OCI-M2 (cell line): Measurements from ENCODE around the gene SNX8.
A peak's percentile ranks its signal among the peaks of the same experiment; 100 is the strongest.
"Not testable (repeated sequence)": the region's sequence is repeated elsewhere in the genome, so short reads cannot be mapped to it uniquely, and the experiment has no call there.

ENCODE experiments used
- DNase-seq: peaks from one replicate; lab custom pipeline; 2025; ENCODE audit not compliant: unreplicated experiment; lab: John Stamatoyannopoulos, UW

The SNX8 gene, protein sequence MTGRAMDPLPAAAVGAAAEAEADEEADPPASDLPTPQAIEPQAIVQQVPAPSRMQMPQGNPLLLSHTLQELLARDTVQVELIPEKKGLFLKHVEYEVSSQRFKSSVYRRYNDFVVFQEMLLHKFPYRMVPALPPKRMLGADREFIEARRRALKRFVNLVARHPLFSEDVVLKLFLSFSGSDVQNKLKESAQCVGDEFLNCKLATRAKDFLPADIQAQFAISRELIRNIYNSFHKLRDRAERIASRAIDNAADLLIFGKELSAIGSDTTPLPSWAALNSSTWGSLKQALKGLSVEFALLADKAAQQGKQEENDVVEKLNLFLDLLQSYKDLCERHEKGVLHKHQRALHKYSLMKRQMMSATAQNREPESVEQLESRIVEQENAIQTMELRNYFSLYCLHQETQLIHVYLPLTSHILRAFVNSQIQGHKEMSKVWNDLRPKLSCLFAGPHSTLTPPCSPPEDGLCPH

GRCh38 chr7:2314209-2314955 lies at the start of gene SNX8:
Gene SNX8, minus strand, starts transcription at chr7:2314441. Its CDS starts 20 bp downstream, at chr7:2314421.
- DNase-seq, result no peak

- DNase-seq, result no peak
These were observed 48.3 kb upstream of the SNX8 start for GRCh38 chr7:2362385-2363088.

- no peak for DNase-seq
These were observed 46.6 kb upstream of the SNX8 start for GRCh38 chr7:2360796-2361195.

DNA sequence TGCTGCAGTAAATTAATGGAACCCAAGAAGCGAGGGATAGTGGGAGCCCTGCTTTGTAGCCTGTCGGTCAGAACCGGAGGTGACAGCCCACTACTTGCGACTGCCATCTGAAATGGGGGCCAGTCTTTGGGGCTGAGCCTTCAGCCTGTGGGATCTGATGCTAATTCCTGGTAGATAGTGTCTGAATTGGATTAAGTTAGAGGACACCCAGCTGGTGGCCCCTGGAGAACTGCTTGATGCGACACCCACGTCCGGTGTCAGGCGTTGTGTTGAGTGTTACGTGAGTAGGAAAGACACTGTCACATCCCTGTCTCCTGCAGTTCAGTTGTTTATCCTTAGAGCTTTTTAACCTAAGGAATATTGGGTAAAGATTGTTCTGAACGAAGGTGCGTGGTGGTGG lies 45.4 kb upstream of the SNX8 start:
- no peak for DNase-seq

DNA sequence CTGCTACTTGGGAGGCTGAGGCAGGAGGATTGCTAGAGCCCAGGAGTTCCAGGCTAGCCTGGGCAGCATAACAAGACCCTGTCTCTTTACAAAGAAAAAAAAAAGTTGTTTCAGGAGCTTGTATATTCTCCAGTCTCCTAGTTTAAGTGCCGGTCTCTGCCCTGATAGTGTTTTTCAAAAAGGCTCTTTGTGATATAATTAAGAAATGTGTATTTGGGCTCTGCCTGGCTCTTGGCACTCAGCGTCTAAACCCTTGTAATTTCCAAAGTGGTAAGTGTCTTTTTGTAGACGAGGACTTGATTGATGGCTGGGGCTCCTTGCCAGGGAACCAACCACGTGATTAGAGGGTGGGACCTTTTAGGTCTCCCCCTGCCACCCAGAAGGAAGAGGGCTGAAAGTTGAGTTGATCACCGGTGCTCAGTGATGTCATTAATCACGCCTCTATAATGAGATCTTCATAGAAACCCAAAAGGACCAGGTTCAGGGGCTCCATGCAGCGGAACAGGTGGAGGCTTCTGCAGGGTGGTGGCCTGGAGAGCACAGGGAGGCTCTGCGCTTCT lies 44.8 kb upstream of the SNX8 start:
- DNase-seq, result no peak

DNA sequence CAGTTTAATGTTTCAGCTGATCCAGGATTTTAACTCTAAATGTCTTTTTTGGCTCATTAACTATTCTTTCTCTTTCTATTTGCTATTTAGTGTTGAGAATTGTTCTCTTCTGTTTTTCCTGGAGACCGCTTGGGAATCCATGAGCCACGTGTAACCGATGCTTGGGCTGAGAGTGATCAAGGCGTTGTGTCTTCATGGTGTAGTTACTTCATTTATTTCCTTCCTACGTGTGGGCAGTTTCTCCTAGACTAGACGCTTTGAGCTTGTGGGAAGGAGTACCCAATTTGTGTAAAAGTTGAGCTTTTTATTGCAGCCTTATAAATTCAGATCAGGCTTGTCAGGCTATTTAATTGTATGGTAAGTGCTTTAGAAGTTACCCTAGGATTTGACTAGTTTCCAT lies 43.3 kb upstream of the SNX8 start:
- no peak for DNase-seq

DNA sequence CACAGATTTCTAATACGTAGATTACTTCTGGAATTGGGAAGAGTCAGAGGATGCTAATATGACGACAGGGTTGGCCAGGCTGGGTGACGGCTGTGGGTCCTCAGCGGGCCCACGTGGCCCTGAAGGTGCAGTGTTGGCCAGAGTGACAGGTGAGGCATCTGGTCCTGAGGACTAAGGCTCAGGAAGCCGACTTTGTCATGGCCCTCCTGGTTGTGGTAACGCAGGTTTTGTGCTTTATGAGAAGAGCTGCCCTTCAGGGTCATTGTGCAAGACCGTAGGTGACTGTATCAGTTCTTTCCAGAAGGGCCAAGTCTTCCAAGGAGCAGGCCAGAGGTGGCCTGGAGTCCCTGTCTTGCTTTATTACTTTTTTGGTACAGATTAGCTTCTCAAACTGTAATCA lies 42.9 kb upstream of the SNX8 start:
- DNase-seq, result no peak

DNA sequence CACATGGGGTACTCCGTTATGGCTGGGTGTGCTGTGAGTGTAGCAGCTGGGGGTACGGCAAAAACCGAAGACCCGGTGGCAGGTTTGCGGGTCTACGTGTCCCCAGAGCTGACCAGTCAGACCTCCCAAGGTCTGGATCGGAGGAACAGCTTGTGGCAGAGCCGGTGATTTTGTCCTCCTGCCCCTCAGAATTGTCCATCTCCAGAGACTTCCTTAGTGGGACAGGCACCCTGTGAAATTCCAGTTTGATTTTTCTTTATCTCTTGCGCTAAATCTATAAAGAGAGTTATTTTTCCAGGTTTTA lies 41.4 kb upstream of the SNX8 start:
- DNase-seq, result no peak

GRCh38 chr7:2354939-2355704 lies 40.9 kb upstream of the SNX8 start:
- no peak for DNase-seq

DNA sequence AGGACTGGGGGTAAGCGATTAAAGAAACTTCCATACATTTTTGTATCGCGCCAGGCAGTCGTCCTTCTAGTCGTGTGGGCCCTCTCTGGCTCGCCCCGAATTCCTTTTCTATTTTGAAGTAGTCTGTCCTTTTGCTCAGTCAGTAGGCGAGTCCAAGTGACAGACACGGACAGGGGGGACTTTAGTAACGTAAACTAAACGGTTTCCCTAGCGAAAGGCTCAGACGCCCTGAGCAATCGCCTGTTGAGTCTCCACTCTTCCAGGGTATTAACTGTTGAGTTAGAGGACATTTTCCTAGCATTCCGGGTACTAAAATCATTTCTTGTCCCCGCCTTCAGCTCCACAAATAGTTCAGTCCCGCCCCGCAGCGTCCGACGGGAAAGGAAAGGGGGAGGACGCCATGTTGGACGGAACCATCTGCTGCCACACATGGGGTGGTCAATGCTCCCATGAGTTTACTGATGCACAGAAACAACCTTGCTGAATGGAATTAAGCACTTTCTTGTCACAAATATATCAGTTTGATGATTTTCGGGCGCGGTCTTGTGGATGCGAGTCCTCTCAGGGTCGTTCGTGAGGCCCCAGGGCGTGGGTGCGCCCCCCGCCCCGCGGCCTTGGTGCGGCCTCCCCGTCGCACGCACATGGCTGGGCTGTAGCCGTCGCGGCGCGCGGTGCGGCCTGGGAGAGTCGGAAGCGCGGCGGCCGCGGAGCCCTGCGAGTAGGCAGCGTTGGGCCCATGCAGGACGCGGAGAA lies 40.1 kb upstream of the SNX8 start, which contains the start of gene EIF3B:
Gene EIF3B (plus strand): TSS at position 642 of the 753 bp plus-strand sequence. CDS start 95 bp downstream, at position 737.
- DNase-seq, result peak; percentile 85

DNA sequence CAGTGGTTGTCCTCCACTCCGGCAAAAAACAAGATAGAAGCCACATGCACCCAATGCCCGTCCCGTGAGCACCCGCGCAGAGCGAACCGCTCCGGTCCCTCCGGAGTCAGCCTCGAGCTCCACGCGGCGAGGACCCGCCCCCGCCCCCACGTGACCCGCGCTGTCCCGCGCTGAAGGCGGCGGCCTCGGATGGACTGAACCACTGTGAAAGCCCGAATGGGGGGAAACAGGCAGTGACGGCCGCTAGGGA lies 39.6 kb upstream of the SNX8 start:
- DNase-seq, result peak; percentile 83

GRCh38 chr7:2353113-2353935 lies 39.1 kb upstream of the SNX8 start:
- DNase-seq, result no peak

DNA sequence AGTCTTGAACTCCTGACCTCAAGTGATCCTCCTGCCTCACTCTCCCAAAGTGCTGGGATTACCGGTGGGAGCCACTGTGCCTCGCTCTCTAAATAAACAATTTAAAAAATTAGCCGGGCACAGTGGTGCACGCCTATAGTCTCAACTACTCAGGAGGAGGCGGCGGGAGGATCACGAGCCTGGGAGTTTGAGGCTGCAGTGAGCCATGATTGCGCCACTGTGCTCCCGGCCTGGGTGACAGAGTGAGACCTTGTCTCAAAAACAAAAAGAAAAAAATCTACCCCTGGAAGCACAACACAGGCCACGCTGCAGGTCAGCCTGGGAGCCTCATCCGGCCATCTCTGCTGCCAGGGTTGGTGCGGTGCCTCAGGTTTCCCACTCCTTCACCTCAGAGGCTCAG lies 36.6 kb upstream of the SNX8 start:
- no peak for DNase-seq

GRCh38 chr7:2350055-2350454 lies 35.8 kb upstream of the SNX8 start:
- no peak for DNase-seq

- DNase-seq, result not testable (repeated sequence)
These were observed 33.3 kb upstream of the SNX8 start for GRCh38 chr7:2347351-2348063.

DNA sequence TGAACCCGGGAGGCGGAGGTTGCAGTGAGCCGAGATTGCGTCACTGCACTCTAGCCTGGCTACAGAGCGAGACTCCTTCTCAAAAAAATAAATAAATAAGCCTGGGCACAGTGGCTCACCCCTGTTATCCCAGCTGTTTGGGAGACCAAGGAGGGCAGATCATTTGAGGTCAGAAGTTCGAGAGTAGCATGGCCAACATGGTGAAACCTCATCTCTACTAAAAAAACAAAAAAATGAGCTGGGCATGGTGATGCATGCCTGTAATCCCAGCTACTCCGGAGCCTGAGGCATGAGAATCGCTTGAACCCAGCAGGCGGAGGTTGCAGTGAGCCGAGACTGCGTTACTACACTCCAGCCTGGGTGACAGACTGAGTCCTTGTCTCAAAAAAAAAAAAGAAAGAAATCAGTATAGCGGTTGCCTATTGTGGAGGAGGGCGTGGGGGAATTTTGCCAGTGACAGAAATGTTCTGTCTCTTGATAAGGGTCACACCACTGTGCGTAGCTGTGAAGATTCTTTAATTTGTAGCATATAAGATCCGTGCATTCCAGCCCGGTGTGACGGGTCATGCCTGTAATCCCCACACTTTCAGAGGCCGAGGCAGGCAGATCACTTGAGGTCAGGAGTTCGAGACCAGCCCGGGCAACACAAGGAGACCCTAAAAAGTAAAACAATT lies 22.5 kb upstream of the SNX8 start:
- no peak for DNase-seq

GRCh38 chr7:2332606-2333231 lies 18.5 kb upstream of the SNX8 start:
- DNase-seq, result not testable (repeated sequence)

DNA sequence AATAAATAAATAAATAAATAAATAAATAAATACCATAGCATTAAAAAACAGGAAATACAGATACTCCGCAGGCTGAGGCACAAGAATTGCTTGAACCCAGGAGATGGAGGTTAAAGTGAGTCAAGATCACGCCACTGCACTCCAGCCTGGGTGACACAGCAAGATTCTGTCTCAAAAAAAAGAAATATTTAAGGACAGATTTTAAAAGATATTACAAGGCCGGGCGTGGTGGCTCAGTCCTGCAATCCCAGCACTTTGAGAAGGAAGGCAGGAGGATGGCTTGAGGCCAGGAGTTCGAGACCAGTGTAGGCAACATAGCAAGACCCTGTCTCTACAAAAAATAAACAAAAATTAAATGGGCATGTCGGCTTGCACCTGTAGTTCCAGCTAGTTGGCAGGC lies 17.5 kb upstream of the SNX8 start:
- no peak for DNase-seq
